ENCODE data around the gene DEDD.

The DEDD gene

DNA sequence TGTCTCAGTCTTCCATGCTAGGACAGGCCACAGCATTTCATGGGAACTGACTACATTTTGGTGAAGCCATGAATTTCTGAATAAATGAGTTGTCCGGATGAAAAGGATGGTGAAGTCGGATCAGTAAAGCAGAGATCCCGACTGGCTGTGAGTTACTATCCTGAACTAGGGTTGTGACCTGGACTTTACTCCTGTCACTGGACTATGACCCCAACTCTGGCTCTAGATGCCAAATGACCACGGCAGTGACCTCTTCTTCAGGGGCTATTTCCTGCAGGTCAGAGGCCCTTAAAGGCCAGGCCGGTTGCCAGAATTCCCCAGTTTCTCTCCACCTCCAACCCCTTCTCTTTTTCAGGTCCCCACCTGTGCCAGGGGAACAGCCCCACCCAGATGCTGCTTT is 41.4 kb downstream of the DEDD start:
- DNase-seq, result no peak

DNA sequence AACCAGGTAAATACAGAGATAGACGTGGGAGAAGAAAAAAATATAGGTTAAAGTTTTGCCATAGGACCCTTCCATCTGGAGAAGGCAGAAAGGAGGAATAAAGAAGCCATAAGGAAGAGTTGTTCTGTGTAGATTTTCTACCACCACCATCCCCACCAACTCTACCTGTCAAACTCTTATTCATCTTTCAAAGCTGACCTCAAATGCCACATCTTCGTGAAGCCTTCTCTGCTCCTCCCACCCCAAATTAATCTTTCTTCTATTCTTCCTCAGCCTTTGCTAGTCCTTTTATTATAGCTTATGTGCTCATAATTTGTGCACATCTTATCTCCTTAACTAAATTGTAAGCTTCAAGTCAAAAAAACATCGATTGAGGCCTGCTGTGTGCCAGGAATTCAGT is 41.9 kb downstream of the DEDD start:
- DNase-seq, result no peak

DNA sequence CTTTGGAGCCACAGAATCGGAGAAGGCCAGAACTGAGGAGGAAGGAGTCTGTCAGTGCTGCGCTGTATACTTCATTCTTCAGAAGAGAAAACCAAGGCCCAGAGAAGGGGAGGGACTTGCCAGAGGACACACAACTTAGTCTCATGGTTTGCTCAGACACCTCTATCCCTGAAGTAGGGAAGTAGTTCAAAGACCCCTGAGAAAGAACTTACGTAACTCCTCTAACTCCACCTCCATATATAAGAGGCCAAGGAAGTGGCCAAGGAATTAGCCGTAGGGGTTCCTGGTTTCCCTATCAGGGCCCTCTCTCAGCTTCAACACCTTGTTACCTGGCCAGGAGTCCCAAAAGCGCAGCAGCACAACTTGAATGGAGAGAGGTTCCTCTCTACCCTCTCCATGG is 42.5 kb downstream of the DEDD start:
- no peak for DNase-seq

DNA sequence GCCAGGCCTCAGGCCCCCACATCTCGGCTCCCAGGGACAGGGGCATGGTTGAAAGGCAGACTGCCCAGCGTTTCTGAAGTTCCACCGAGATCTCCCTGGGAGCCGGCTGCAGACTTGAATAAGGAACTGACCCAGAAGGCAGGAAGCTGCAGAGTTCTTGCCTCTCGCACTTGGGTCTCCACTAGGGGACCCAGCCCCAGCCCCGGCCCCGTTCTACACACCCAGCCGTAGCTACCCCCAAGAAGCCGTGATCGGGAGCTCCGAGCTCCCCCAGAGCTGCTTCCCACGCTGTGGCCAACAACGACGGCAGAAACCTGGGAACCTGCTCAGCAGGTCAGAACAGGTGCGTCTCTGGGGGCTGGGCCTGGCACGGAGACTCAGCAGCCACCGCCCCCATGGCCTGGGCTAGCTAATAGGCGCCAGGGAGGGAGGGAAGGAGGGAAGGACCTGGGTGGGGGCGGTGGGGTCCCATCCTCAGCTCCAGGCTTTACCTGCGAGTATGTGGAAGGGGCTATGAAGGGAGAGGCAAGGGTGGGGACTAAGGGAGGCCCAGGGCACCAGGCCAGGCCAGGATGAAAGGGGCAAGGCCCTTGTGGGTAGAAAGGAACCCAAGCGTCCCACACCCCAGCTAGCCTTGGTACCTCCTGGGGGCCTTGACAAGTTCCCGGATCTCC is 43.1 kb downstream of the DEDD start, which contains the start of gene NECTIN4:
NECTIN4 (minus strand) TSS at position 308 of the 674 bp plus-strand sequence; CDS start at position 46, 262 bp downstream.
- DNase-seq, result no peak

DNA sequence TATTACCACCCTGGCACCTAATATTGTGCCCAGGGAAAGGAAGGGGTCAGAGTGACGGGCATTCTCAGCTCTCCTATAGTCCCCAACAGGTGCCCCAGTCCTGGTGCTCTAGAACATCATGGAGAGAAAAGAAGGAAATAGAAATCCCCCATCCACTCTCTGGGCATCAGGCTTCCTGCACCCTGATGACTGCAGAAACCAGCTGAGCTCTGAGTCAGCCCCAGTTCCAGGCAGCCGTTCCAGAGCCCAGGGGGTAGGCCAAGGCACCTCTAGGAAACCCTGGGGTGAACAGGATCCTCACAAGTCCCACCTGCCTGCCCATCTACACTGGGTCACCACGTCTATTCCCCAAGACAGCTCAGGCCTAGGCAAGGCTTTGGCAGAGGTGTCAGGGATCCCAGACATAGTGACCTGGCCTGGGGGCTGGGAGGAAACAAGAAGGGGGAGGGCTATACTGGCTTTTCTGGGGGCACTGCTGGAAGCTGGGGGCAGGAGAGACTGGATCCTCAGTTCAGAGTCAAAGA is 43.8 kb downstream of the DEDD start:
- no peak for DNase-seq

GRCh38 chr1:161086457-161086856 is 46.0 kb downstream of the DEDD start:
- DNase-seq, result no peak

GRCh38 chr1:161085165-161085564 is 47.3 kb downstream of the DEDD start:
- DNase-seq, result no peak

- DNase-seq, result no peak
These were observed 47.9 kb downstream of the DEDD start for GRCh38 chr1:161084597-161084988.

GRCh38 chr1:161083748-161084596 is 48.5 kb downstream of the DEDD start:
- no peak for DNase-seq

GRCh38 chr1:161082996-161083747 is 49.3 kb downstream of the DEDD start:
- no peak for DNase-seq

DNA sequence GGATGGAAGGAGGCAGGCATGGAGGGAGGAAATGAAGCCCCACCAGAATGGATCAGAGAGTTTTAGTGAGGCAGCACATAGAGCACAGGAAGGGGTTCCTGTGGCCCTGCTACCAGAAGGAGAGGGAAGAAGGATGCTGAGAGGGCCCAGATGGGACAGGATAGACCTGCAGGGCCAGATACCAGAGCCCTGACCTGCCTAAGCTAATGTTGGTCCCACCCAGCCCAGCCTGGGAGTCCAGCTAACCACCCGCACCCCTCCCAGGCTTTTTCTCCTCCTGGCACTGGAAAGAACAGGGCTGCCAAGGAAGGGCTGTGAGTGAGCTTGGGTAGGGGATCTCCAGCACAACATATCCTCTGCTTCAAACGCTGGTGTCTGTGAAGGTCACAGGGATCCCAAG is 50.0 kb downstream of the DEDD start:
- no peak for DNase-seq

DNA sequence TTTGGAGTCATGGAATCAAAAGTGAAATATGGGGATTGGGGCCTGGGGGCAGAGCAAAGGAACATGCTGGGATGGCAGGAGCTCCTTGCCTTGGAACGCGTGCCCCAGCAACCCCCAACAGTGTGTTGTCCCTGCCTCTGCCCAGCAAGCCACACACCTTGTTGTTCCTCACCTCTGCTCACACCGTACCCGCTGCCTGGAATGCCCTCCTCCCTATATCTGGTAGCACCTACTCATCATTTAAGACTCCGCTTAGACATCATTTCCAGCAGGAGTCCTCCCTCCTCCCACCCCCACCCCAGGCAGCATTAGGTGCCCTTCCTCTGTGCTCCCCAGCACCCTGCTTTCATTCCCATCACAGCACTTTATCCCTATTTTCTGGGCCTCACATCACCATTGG is 50.9 kb downstream of the DEDD start:
- DNase-seq, result no peak

DNA sequence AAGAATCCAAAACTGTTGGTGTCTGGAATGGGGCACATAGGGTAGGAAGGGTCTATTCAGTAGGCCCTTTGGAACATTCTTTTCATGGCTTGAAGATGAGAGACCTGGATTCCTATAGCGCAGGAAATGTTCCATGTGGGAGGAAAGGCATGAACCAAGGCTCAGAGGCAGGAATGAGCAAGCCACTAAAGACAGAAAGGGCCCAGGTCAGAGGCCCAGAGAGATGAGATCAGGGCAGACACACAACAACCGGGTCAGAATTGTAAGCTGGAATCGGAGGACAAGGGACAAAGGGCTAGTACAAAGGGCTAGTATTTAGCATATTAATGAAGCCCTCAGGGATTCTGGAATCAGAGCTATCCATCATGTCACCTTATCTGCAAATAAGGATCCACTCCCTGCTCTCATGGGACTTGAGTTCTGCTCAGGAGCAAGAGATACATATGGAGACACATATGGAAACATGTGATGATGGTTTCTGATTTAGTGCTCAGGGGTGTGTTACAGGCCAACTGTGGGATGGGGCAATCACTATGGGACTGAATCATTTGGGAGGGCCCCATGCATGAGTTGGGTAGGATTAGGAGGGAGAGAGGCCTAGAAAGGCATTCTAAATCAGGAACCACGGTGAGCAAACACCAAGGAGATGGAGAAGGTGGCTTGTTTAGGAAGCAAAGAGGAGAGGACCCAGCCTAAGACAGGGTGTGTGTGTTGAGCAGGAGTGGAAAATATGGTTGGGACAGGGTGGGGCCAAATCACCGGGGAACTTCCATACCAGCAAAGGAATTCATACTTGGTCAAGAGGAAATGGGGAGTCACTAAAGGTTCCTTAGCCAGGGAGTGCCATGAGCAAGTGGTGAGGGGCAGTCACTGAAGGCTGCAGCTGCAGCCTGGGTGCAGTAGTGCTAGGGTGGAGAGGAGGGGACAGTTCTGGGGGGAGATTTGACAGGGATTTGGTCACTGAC is 51.7 kb downstream of the DEDD start:
- DNase-seq, result no peak

- no peak for DNase-seq
These were observed 52.9 kb downstream of the DEDD start for GRCh38 chr1:161079436-161080110.

- DNase-seq, result no peak
These were observed 55.0 kb downstream of the DEDD start for GRCh38 chr1:161077426-161077825.

DNA sequence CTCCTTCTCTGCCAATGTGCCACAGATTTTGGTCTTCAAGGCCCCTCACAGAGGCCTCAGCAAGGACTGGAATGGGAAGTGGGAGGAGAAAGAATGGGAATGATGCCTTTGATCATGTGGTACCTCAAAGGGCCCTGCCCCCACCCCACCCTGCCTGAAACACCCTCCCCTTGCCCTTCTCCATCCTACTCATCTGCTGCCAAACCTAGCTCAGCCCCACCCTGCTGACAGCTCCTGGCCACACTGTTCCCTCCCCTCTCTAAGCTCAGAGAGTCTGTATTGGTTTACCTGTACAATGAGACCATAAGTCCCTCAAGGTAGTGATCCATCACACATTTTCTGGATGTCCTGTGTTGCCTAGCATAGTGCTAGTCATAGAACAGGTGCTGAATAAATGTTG is 56.1 kb downstream of the DEDD start:
- DNase-seq, result no peak

GRCh38 chr1:161074676-161075368 is 57.6 kb downstream of the DEDD start:
- DNase-seq, result no peak

DNA sequence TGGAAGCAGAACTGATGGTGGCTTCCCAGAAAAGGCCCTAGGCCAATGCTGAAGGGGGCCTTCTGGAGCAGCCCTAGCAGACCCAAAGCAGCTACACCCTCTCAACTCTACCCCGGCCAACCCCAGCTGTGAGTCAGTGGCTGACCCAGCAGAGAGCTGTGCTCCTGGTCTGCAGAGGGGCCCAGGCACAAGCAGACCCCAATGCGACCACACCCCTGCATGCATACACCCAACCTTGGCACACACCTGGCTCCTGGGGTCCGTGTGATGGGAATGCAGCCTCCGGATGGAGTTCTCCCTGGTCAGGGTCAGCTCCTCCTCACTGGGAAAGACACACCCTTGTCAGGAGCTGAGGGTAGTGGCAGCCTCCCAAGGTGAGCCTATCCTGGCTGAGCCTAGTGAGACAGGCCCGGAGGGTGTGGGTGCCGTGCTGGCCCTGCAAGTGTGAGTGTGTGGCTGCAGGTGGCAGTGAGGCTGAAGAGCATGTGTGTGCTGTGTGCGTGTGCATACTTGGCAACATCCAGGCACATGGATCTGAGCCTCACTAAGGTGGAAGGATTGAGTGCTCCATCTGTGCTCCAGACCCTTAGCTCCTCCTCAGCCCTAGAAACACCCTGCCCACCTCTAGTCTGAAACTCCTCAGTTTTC is 58.9 kb downstream of the DEDD start:
- no peak for DNase-seq

DNA sequence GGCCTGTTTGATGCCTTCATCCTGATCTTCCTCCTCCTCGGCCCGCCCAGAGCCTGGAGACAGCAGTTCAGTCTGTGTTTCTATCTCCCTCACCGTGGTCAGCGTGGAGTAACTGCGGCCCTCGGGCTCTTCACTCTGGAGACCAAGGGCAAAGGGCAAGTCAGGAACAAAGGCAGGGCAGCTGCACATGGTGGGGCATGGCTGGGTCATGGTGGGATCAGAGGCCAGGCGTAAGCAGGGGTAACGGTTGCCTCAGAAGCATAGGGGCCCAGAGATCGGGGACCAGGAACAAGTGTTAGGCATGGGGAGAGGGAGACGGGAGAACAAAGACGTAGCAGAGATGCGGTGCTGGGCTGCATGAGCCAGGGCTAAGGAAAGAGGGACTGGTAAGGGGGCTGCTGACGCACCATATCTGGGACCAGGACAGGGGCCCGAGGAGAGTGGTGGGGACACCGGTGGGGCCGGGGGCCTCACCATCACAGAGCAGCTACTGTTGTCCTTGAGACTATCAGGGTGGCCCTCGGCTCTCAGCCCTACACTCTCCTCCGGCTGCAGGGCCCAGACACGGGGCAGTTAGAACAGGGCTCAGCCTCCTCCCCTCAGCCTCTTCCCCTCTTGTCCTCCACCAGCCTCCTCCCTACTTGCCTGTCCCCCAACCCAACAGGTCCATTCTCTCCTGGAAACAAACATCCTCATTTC is 59.6 kb downstream of the DEDD start:
- DNase-seq, result no peak

Data from right hindlimb (tissue), 1 donor.